BJ (cell line): ENCODE data around the gene ARHGEF10L. TPM values are rescaled to one million over a fixed set of nuclear protein-coding genes. Genes with fewer than 3 reads are reported as not detected.

Experiments used
- CTCF ChIA-PET: fragments of 350-600 bp; formaldehyde crosslinking; extraction: SDS; loops from one replicate; lab custom pipeline; 2021; ENCODE audit warnings: antibody characterized with exemption, inconsistent platforms; lab: Yijun Ruan, JAX
- POLR2A ChIA-PET: fragments of 300-600 bp; sonication (Branson Sonifier 250); formaldehyde crosslinking; extraction: SDS; loops from one replicate; lab custom pipeline; 2021; ENCODE audit warnings: antibody characterized with exemption; lab: Charles Lee
- DNase-seq: peaks from one replicate; pipeline ENCODE4 v3.0.0-alpha.2; 2011; ENCODE audit warnings: low read depth
- H3K27me3 ChIP-seq: 2 replicates; pipeline ENCODE4 v1.6.0; 2011; ENCODE audit warnings: low read length; ENCODE audit not compliant: control insufficient read depth, insufficient read depth
- H3K36me3 ChIP-seq: 2 replicates; pipeline ENCODE4 v1.5.1; 2011; ENCODE audit warnings: low read length; ENCODE audit not compliant: control insufficient read depth, insufficient read depth
- H3K4me3 ChIP-seq: 2 replicates; pipeline ENCODE4 v1.5.1; 2011; ENCODE audit warnings: low read depth, mild to moderate bottlenecking, control low read depth, low read length
- polyA plus RNA-seq: library from polyadenylated mRNA; depleted of rRNA; stranded (reverse); fragments of >200 nt; gene quantifications from 2 replicates; pipeline ENCODE4 v1.2.3, GENCODE V29; 2011
- TF ChIP-seq, protein P1 (sequence below): IDR thresholded peaks from 2 replicates; pipeline ENCODE4 v1.5.1; 2011; ENCODE audit warnings: low read depth, mild to moderate bottlenecking, control low read depth, inconsistent platforms, low read length, moderate library complexity; ENCODE audit not compliant: insufficient read depth

Gene ARHGEF10L
- polyA plus RNA-seq, 1 experiment = 12.5 TPM

GRCh38 chr1:17682400-17682799 is 142.9 kb downstream of the ARHGEF10L start:
- ChIA-PET CTCF (interaction anchor here (1.1 kb wide), 1 partner anchor 14 kb away, joined by 3 read pairs; no protein-coding TSS in a partner anchor), POLR2A (no interaction called here)
- H3K36me3 ChIP-seq = peaks cover 4% of the 10 kb centered on the region
- no peak for DNase-seq
- TF ChIP-seq, protein P1, sequence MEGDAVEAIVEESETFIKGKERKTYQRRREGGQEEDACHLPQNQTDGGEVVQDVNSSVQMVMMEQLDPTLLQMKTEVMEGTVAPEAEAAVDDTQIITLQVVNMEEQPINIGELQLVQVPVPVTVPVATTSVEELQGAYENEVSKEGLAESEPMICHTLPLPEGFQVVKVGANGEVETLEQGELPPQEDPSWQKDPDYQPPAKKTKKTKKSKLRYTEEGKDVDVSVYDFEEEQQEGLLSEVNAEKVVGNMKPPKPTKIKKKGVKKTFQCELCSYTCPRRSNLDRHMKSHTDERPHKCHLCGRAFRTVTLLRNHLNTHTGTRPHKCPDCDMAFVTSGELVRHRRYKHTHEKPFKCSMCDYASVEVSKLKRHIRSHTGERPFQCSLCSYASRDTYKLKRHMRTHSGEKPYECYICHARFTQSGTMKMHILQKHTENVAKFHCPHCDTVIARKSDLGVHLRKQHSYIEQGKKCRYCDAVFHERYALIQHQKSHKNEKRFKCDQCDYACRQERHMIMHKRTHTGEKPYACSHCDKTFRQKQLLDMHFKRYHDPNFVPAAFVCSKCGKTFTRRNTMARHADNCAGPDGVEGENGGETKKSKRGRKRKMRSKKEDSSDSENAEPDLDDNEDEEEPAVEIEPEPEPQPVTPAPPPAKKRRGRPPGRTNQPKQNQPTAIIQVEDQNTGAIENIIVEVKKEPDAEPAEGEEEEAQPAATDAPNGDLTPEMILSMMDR = no peak
- no peak overlapping the region for H3K4me3 ChIP-seq
- no peaks in the 10 kb centered on the region for H3K27me3 ChIP-seq

DNA sequence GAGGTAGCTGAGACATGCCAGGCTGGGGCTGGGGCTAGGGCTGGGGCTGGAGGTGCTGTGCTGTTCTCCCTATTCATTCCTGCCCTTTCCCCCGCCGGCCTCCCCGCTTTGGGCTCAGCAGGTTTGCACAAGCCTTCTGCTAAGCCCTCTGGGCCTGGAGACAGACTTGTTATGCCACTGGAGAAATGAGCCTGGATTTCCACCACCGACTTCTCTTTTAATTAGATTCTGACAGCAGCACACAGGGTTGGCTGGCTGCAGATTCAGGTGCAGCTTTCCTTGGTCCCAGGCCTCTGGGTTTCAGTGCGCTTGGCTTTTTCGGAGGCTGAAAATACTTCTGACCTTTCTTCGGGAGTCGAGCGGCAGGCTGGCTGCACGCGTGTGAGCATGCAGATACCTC is 144.1 kb downstream of the ARHGEF10L start:
- H3K36me3 ChIP-seq = peaks cover 8% of the 10 kb centered on the region
- ChIA-PET POLR2A (no interaction called here), CTCF (interaction anchor here (2.4 kb wide), 1 partner anchor 22 kb away, joined by 6 read pairs; no protein-coding TSS in a partner anchor)
- no peaks in the 10 kb centered on the region for H3K27me3 ChIP-seq
- H3K4me3 ChIP-seq = no peak overlapping the region
- TF ChIP-seq, protein P1 = no peak
- DNase-seq = no peak

GRCh38 chr1:17684810-17685209 is 145.3 kb downstream of the ARHGEF10L start:
- no peak overlapping the region for H3K4me3 ChIP-seq
- ChIA-PET POLR2A (no interaction called here), CTCF (interaction anchor here (0.8 to 2.4 kb wide), 3 partner anchors 11 to 23 kb away, joined by 3 to 6 read pairs (median 4); no protein-coding TSS in a partner anchor)
- no peak for DNase-seq
- TF ChIP-seq, protein P1 = no peak
- H3K27me3 ChIP-seq = no peaks in the 10 kb centered on the region
- peaks cover 6% of the 10 kb centered on the region for H3K36me3 ChIP-seq

- H3K27me3 ChIP-seq = no peaks in the 10 kb centered on the region
- H3K4me3 ChIP-seq = no peak overlapping the region
- no peak for DNase-seq
- H3K36me3 ChIP-seq = peaks cover 7% of the 10 kb centered on the region
- ChIA-PET POLR2A (no interaction called here), CTCF (interaction anchor here (2.2 kb wide), 1 partner anchor 14 kb away, joined by 4 read pairs; no protein-coding TSS in a partner anchor)
- TF ChIP-seq, protein P1 = no peak
Observed at GRCh38 chr1:17686258-17686657, 146.8 kb downstream of the ARHGEF10L start.

GRCh38 chr1:17687145-17687544 is 147.6 kb downstream of the ARHGEF10L start:
- Histone ChIP-seq H3K27me3 (no peaks in the 10 kb centered on the region), H3K4me3 (no peak overlapping the region), H3K36me3 (peaks cover 7% of the 10 kb centered on the region)
- no peak for DNase-seq
- TF ChIP-seq, protein P1 = no peak
- POLR2A ChIA-PET = no interaction called here
- CTCF ChIA-PET = interaction anchor here (0.5 to 4.4 kb wide), 3 partner anchors 15 to 84 kb away, joined by 4 to 16 read pairs (median 6); no protein-coding TSS in a partner anchor
